ENCODE data around the gene CACNA1G. TPM values are rescaled to one million over a fixed set of nuclear protein-coding genes. Genes with fewer than 3 reads are reported as not detected.

CACNA1G gene
- total and polyA plus RNA-seq, 9 of the 15 experiments (the other 6 are each of a cell fraction or from before 2014, with no cell fraction given): 0.01 TPM; not detected in 8

DNA sequence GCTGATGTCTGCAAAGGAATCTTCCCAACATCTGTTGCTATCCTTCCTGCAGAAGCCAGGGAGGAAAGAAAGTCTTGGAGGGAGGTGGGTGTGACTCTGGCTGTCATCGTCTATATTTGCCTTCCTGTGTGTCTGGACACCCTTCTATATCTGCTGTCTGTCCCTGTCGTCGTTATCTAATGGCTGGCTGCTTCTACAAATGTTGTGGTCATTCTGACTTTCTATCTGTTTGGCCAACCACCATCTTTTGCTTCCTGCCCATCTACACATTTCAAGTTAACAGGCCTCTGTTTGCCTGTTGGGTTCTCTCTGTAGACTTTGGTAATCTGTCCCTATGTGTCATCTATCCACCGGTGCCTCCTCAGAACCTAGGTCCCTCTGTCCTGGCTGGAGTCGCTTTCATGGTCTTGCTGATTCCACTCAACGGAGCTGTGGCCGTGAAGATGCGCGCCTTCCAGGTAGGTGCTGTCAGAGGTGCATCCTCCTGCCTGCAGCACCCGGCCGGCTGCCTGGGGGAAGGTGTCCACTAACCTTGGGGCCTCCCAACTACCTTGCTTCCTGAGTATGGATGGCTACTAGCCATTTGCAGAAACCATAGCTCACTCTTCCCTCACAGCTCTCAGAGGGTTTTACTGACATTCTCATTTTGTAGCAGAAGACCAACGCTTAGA lies 104.4 kb downstream of the CACNA1G start:
- CTCF ChIA-PET (ENCODE audit: low intra/inter-chr PET ratio): no interaction called here
- in situ Hi-C loops (cut with MboI) (no loop called here), intact Hi-C loops (cut with micrococcal nuclease) (no loop called here)
- Histone ChIP-seq H4K20me1 (replicated peaks; ENCODE audit: control insufficient read depth, insufficient read depth, low read length) (no peaks in the 10 kb centered on the region), H3K27ac (ENCODE audit: extremely low read depth, low read depth, low read length) (peak overlapping the region; percentile 68; the same call in 2 of the 3 replicates), H3K36me3 (ENCODE audit: control insufficient read depth, insufficient read depth, low read length) (no peaks in the 10 kb centered on the region), H3K4me2 (ENCODE audit: insufficient read depth, low read length) (peak overlapping the region; percentile 64), H3K27me3 (ENCODE audit: control insufficient read depth in 2 of 2, insufficient read depth in 2 of 2, low read length in 2 of 2) (no peaks in the 10 kb centered on the region; a peak in 1 of 5 replicates), H3K4me3 (no peak overlapping the region), H3K9me1 (ENCODE audit: control insufficient read depth, insufficient read depth, low read length) (peaks cover 8% of the 10 kb centered on the region), H3K9ac (ENCODE audit: insufficient read depth in 1 of 2, low read depth in 2 of 2, low read length in 2 of 2) (0 out of 4 replicates have a peak overlapping the region, but pooled peaks of 1 of the 2 experiments have one; percentile 17), H3K9me3 (replicated peaks; ENCODE audit: control insufficient read depth, insufficient read depth, low read depth, low read length) (no peaks in the 10 kb centered on the region), H2AFZ (ENCODE audit: low read depth, low read length) (peak overlapping the region; percentile 89), H3K4me1 (replicated peaks in 1 of 2; ENCODE audit: control insufficient read depth in 2 of 2, insufficient read depth in 2 of 2, low read length in 2 of 2) (peaks cover 51 to 52% of the 10 kb centered on the region in 2 experiments), H3K79me2 (ENCODE audit: control insufficient read depth, insufficient read depth, low read length) (no peaks in the 10 kb centered on the region)
- DNase-seq (ENCODE audit: extremely low read depth in 1 of 4, low spot score in 3 of 4): peak in 3 of 4 experiments; percentile 33 to 74 (median 69)
- POLR2A ChIA-PET: interaction anchor here (0.6 to 1.0 kb wide), 4 partner anchors 15 to 240 kb away, joined by 3 read pairs; no protein-coding TSS in a partner anchor
- WGBS (ENCODE audit: insufficient coverage, low coverage, missing lambda C conversion rate): 24% methylated on average over 12 of the region's 12 CpGs
- peak; percentile 90 for FAIRE-seq
- peak; percentile 57 for ATAC-seq
- BruUV-seq (replicated peaks): no TSS peak
- TF ChIP-seq SAFB (IDR thresholded peaks at IDR 0.05; ENCODE audit: borderline replicate concordance, low read depth, low read length) (no peak), NFRKB (IDR thresholded peaks at IDR 0.05; ENCODE audit: low read depth) (no peak), RBM17 (IDR thresholded peaks at IDR 0.05; ENCODE audit: borderline replicate concordance, low read depth, low read length) (no peak), CXXC5 (CRISPR knock-in tag; IDR thresholded peaks at IDR 0.05) (0 out of 2 replicates have a peak, but pooled peaks have one; percentile 17), TAL1 (IDR thresholded peaks at IDR 0.05) (peak; percentile 51; the same call in 1 of the 2 replicates), LARP7 (IDR thresholded peaks at IDR 0.05) (no peak), PPARD (CRISPR knock-in tag; IDR thresholded peaks at IDR 0.05) (no peak), NFIC (IDR thresholded peaks at IDR 0.05) (peak; percentile 34; the same call in 1 of the 2 replicates), USF2 (CRISPR knock-in tag; IDR thresholded peaks at IDR 0.05) (no peak), ZNF217 (CRISPR knock-in tag; IDR thresholded peaks at IDR 0.05) (no peak), ADNP (tag; IDR thresholded peaks at IDR 0.05) (no peak), PREB (CRISPR knock-in tag; IDR thresholded peaks at IDR 0.05) (no peak), IRF2 (CRISPR knock-in tag; IDR thresholded peaks at IDR 0.05) (no peak), UBTF (IDR thresholded peaks at IDR 0.05; ENCODE audit: borderline replicate concordance in 1 of 2, low read depth in 2 of 2, low read length in 2 of 2) (no peak), ATF3 (IDR thresholded peaks at IDR 0.05) (no peak), ATF3 (CRISPR knock-in tag; conservative IDR thresholded peaks at IDR 0.05) (no peak), CBX5 (IDR thresholded peaks at IDR 0.05; ENCODE audit: borderline replicate concordance, low read depth) (no peak), KAT7 (CRISPR knock-in tag; IDR thresholded peaks at IDR 0.05; ENCODE audit: borderline replicate concordance) (no peak)
